ENCODE data around the gene GABRD. TPM values are rescaled to one million over a fixed set of nuclear protein-coding genes. Genes with fewer than 3 reads are reported as not detected.

GABRD gene
- total and polyA plus RNA-seq, 2 donors (not counting 3 experiments of a cell fraction or from before 2014, with no cell fraction given), result not detected

- Histone ChIP-seq H3K4me2 (ENCODE audit: insufficient read depth, low read length) (no peak overlapping the region), H3K4me1 (ENCODE audit: control insufficient read depth, extremely low read depth, insufficient read depth, low read length) (no peaks in the 10 kb centered on the region), H3K9me1 (replicated peaks; ENCODE audit: control insufficient read depth, extremely low read depth, insufficient read depth, low read length) (no peaks in the 10 kb centered on the region), H3K79me2 (ENCODE audit: control insufficient read depth, insufficient read depth, low read length) (no peaks in the 10 kb centered on the region), H3K4me3 (replicated peaks in 1 of 3; ENCODE audit: insufficient read depth in 1 of 3, low read depth in 1 of 3, low read length in 3 of 3) (no peak overlapping the region), H3K36me3 (ENCODE audit: control insufficient read depth in 2 of 2, extremely low read depth in 1 of 2, insufficient read depth in 2 of 2, low read length in 2 of 2) (no peaks in the 10 kb centered on the region), H3K27me3 (ENCODE audit: control insufficient read depth in 2 of 2, insufficient read depth in 2 of 2, low read length in 2 of 2) (peaks cover 8 to 11% of the 10 kb centered on the region in 2 experiments), H4K20me1 (replicated peaks; ENCODE audit: control insufficient read depth, extremely low read depth, insufficient read depth, low read length) (no peaks in the 10 kb centered on the region), H3K9me3 (replicated peaks; ENCODE audit: control insufficient read depth, insufficient read depth, low read length) (no peaks in the 10 kb centered on the region), H3K9ac (replicated peaks; ENCODE audit: extremely low read depth, insufficient read depth, low read length) (no peak overlapping the region), H2AFZ (ENCODE audit: low read depth, low read length) (no peak overlapping the region), H3K27ac (ENCODE audit: insufficient read depth, low read depth, low read length) (no peak overlapping the region)
- TF ChIP-seq MYC (IDR thresholded peaks at IDR 0.05; ENCODE audit: low read depth, low read length) (no peak), POLR2AphosphoS5 (IDR thresholded peaks at IDR 0.05; ENCODE audit: insufficient read depth, low read depth, low read length) (no peak), MAX (IDR thresholded peaks at IDR 0.05; ENCODE audit: insufficient read depth, insufficient read length) (no peak)
- no peak for FAIRE-seq
- dilution Hi-C loops (cut with MboI; ENCODE audit: extremely low pct_ligation_motif_present, low sequenced_read_pairs), result no loop called here
- CTCF ChIA-PET, result no interaction called here
- no TSS peak for BruUV-seq (replicated peaks)
- intact Hi-C loops (cut with micrococcal nuclease), result no loop called here
- POLR2A ChIA-PET, result no interaction called here
- no peak for DNase-seq (ENCODE audit: low read depth, low spot score)
Measured at GRCh38 chr1:2024887-2025286, 5.7 kb downstream of the GABRD start.

- no TSS peak for BruUV-seq (replicated peaks)
- H3K79me2 ChIP-seq (ENCODE audit: control insufficient read depth, insufficient read depth, low read length), result no peaks in the 10 kb centered on the region
- no peaks in the 10 kb centered on the region for H4K20me1 ChIP-seq (replicated peaks; ENCODE audit: control insufficient read depth, extremely low read depth, insufficient read depth, low read length)
- POLR2A ChIA-PET, result no interaction called here
- intact Hi-C loops (cut with micrococcal nuclease), result no loop called here
- no peak overlapping the region for H3K27ac ChIP-seq (ENCODE audit: insufficient read depth, low read depth, low read length)
- H3K4me2 ChIP-seq (ENCODE audit: insufficient read depth, low read length), result no peak overlapping the region
- TF ChIP-seq GATA2 (IDR thresholded peaks at IDR 0.05; ENCODE audit: insufficient read depth, insufficient read length, low read depth, low read length) (no peak), POLR2A (IDR thresholded peaks at IDR 0.05; ENCODE audit: low read depth, low read length) (no peak), FOS (IDR thresholded peaks at IDR 0.05; ENCODE audit: borderline replicate concordance, insufficient read depth, low read length) (no peak), MYC (IDR thresholded peaks at IDR 0.05; ENCODE audit: low read depth, low read length) (no peak), MAX (IDR thresholded peaks at IDR 0.05; ENCODE audit: insufficient read depth, insufficient read length) (no peak), JUN (IDR thresholded peaks at IDR 0.05; ENCODE audit: borderline replicate concordance, insufficient read depth, insufficient read length, low read depth) (no peak), EZH2 (IDR thresholded peaks at IDR 0.05; ENCODE audit: borderline replicate concordance, low read depth, low read length, severe bottlenecking) (no peak), POLR2AphosphoS5 (IDR thresholded peaks at IDR 0.05; ENCODE audit: insufficient read depth, low read depth, low read length) (no peak), CTCF (IDR thresholded peaks at IDR 0.05; ENCODE audit: extremely low read depth in 1 of 2, insufficient read depth in 1 of 2, low read depth in 1 of 2, low read length in 2 of 2) (no peak)
- no peak overlapping the region for H2AFZ ChIP-seq (ENCODE audit: low read depth, low read length)
- H3K36me3 ChIP-seq (ENCODE audit: control insufficient read depth in 2 of 2, extremely low read depth in 1 of 2, insufficient read depth in 2 of 2, low read length in 2 of 2), result no peaks in the 10 kb centered on the region
- H3K4me3 ChIP-seq (replicated peaks in 1 of 3; ENCODE audit: insufficient read depth in 1 of 3, low read depth in 1 of 3, low read length in 3 of 3), result no peak overlapping the region
- DNase-seq (ENCODE audit: low read depth, low spot score) (no peak), FAIRE-seq (no peak)
- no peaks in the 10 kb centered on the region for H3K4me1 ChIP-seq (ENCODE audit: control insufficient read depth, extremely low read depth, insufficient read depth, low read length)
- H3K9me1 ChIP-seq (replicated peaks; ENCODE audit: control insufficient read depth, extremely low read depth, insufficient read depth, low read length), result no peaks in the 10 kb centered on the region
- CTCF ChIA-PET, result no interaction called here
- H3K27me3 ChIP-seq (ENCODE audit: control insufficient read depth in 2 of 2, insufficient read depth in 2 of 2, low read length in 2 of 2), result peaks cover 2 to 4% of the 10 kb centered on the region in 2 experiments
- no peaks in the 10 kb centered on the region for H3K9me3 ChIP-seq (replicated peaks; ENCODE audit: control insufficient read depth, insufficient read depth, low read length)
- dilution Hi-C loops (cut with MboI; ENCODE audit: extremely low pct_ligation_motif_present, low sequenced_read_pairs), result no loop called here
- no peak overlapping the region for H3K9ac ChIP-seq (replicated peaks; ENCODE audit: extremely low read depth, insufficient read depth, low read length)
Measured at GRCh38 chr1:2025491-2025981, 6.4 kb downstream of the GABRD start.

All from endothelial cell of umbilical vein (primary cell).